NCI-H187 (cell line): ENCODE measurements around the gene RINT1.
A peak's percentile ranks its signal among the peaks of the same experiment; 100 is the strongest.
"Not testable (repeated sequence)": the region's sequence is repeated elsewhere in the genome, so short reads cannot be mapped to it uniquely, and the experiment has no call there.

Experiments used
- DNase-seq, 2 experiments: peaks; one replicate each; lab custom pipeline; 2025; lab: John Stamatoyannopoulos, UW

Gene RINT1

DNA sequence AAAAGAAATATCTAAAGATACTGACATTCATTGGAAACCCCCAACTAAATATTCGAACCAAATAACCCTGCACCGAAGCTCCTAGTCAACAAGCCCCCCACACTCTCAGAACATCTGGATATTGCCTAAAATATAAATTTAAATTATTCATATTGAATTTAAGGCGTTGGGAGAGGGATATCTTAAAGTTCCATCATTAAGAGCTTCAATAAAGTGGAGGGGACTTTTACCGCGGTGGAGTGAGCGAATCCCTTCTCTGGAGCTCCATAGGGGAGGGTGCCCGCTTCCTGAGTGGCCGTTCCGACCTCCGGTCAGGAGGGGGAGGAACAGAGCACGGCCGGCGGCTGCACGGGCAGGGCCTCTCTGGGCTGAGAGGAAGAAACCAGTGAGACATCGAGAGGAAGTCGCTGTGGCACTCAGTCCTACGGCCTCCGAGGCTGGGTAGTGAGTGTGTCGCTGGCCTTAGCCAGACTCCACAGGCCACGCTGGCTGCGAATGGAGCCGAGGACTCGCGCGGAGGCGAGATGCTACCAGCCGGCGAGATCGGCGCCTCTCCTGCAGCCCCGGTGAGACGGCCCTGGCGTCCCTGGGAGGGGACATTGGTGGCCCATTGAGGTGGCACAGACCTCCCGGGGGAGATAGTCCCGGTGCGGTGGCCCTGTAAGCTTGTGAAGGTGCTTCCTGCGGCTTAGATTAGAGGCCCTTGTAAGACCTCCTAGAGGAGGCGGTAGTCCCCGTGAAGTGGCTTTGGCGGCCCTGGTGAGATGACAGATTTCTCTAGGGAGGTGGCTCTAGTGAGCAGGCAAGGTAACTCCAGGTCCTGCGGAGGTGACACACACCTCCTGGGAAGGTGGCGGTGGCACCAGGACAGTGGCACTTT, at the start of gene RINT1:
RINT1 (plus strand) TSS at position 410 of the 880 bp plus-strand sequence; CDS start at position 525, 115 bp downstream.
- peak; percentile 76 to 88 for DNase-seq

DNA sequence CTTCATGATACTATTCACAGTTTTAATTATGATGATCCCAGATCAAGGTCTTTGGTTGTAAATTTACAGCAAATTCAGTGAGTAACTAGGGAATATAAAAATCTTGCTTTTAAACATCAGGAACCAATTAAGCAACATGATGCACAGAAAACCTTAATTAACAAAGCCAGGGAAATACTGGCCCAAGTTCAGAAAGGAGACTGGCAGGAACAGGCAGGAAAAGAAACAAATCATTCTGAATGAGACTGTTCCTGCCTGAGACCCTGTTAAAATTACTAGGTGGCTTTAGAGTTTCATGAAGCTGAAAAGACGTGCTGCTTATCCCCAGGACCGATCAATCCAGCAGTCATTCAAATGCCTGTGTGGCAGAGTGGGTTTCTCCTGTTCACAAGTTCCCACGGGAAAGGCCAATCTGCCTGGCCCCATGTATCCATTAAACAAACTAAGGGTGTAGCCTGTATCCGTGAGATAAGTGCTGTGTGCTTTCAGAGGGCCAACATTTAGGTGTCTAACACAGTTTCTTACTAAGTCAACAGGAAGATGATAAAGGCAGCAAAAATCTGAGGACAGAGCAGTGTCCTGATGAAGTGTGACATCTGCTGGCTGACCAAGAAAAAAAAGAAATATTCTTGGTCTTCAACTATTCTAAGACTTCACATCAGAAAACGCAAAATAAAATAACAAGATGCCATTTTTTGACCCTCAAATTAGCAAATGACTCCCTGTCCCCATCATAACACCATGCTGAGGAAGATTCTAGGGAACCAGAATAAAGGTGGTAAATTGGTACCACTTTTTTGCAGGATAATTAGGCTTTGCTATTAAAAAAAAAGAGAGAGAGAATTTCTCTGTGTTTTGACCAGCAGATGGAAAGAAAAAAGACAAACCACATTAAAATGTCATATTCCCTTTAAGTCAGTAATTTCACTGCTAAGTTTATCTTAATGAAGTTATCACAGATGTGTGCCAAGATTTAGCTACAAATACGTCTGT, 44.1 kb upstream of the RINT1 start:
- DNase-seq, result no peak

DNA sequence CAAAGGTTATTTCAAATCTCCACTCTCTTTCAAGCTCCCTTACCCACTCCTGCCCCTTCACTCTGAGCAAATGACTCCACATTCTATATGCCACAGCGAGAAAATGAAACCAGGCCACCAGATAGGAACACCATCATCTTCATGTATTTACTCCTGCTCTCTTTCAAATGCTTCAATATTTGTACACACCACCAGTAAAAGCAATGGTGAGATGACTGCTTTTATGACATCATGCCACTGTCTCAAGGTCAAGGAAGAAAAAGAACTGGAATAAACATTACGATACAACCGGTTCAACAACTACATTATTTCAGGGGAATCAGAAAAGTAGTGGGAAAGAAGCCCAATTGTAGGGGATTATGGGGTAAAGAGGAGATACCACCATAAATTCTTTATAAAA, 42.6 kb upstream of the RINT1 start:
- no peak for DNase-seq

DNA sequence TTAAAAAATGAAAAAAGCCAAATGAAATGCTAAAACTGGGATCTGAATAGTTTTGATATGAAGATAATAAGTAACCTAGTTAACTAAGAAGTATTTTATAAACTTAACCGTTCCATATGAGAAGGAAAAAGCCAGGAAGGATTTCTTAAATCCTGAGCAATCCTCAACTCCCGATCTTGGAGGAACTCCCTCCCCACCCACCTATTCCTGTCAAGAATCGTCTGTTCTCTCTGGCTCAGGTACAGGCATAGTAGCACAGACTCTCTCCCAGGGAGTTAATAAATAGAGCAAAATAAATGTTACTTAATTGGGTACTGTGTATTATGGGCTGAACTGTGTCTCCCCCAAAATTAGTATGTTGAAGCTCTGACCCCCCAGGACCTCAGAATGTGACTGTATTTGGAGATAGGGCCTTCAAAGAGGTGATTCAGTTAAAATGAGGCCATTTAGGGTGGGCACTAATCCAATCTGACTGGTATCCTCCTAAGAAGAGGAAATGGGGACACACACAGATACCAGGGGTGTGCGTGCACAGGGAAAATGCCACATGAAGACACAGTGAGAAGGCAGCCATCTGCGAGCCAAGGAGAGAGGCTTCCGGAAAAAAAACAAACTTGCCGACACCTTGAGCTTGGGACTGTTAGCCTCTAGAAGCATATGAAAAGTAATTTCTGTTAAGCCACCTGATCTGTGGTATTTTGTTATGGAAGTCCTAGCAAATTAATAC, 38.6 kb upstream of the RINT1 start:
- DNase-seq, result no peak

DNA sequence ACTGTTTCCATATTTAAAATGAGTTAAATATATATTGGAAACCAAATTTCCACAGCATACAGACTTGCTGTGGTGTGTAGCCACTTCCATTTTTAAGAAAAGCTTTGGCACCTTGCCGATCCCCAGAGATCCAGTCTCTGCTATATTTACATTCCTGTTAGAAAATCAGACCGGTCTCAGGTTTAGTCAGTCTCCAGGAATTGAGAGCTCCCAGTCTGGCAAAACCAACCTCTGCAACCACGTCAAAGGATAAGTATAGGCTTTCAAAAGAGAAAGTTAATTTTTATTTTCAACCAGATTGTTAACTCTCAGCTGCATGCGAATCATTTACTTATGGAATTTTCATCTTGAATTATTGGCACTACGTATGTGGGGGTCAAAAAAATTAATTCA, 38.1 kb upstream of the RINT1 start:
- no peak for DNase-seq

DNA sequence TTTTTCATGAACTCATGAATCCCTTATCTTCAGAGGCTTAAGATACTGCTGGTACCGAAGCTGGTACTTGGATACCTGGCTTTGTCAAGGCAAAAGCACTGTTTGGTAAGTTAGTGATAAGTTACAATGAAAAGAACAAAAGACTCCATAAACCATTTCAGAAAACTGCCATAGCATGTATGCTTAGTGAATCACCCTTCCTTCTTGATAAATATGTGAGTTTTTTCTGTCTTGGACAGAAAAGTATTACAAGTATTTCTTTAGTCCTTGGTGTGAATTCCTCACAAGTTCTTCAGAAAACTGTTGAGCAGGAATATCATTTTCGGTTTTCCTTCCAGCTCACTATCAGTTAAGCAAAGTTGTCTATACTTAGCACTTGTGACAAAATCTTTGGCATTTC, 35.5 kb upstream of the RINT1 start:
- no peak for DNase-seq

DNA sequence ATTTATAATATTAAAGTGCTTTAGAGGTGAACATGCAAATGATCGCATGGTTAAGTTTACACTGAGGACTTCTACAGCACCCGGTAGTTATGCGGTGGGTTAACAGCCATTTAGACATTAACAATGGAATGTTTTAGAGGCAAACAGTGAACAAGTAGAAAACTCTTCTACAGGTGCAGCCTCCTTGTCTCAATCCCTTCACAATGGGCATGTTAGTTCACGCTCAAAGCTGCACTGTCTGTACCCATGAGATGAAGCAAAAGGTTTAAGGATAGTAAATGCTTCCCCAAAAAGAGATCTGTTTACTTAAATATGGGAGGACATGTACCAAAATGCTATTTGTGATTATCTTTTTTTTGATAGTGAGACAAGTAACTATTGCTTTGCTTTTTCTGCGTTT, 35.0 kb upstream of the RINT1 start:
- DNase-seq, result no peak

DNA sequence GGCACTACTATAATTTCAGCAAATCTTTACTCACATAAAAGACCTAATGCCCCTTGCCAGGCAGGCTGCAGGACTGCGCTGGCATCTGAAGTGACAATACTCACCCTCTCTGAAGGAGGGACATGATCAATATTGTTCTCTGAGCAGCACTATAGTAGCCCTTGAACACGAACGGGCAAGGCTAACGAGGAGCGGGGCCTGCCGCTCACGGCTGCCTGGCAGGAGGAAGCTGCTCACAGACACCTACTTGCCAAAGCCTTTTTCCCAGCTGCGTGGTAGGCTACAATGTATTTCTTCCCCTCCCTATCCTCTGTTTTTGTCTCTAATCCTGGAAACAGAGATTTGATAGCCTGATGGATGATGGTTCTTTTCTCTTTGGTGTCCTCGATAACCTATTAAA, 29.8 kb upstream of the RINT1 start:
- no peak for DNase-seq

DNA sequence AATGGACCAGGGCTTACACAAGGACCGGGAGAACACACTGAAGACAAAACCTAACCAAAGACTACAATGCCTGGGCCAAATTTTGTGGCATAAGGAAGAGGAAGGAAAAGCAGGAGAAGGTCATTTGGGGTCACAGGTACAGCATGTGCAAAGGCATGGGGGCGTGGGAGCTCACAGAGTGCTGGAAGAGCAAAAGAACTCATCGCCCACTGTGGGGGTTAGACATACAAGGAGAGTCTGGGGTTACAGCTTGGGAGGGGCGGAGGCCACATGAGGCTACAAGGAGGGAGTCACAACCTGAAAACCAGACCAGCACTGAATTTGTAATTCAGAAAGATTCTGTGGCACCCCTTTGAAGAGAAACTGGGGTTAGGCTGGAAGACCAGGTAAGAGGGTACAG, 19.6 kb upstream of the RINT1 start:
- no peak for DNase-seq

DNA sequence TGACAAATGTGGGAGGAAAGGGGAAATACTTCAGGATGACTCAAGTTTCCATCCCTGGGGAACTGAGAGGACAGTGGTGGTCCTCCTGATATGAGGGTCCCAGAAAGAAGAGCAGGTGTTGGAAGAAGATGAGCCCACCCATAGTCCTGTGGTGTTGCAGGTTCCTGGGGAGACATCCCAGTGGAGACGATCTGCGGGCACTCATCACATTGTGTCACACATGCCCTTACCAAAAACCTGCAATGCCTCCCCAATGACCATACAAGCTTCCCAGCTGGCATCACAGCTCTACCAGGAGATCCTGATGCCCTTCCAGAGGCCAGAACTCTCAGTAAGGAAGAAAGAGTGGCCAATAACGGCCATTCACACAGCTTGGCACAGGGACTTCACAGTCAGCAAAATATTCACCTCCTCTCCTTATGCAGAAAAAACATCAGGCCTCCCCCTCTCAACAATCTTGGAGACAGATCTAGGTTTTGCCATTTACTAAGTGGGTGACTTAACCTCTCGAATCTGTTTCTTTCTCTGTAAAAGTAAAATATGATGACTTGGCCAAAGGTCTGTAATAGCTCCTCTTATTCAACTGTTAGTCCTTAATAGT, 19.0 kb upstream of the RINT1 start:
- no peak for DNase-seq

DNA sequence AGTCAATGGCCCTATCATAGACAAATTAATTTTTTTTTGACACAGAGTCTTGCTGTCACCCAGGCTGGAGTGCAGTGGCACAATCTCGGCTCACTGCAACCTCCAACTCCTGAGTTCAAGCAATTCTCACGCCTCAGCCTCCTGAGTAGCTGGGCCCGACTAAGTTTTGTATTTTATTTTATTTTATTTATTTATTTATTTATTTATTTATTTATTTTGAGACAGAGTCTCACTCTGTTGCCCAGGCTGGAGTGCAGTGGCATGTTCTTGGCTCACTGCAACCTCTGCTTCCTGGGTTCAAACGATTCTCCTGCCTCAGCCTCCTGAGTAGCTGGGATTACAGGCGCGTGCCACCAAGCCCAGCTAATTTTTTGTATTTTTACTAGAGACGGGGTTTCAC, 16.4 kb upstream of the RINT1 start:
- not testable (repeated sequence) for DNase-seq

DNA sequence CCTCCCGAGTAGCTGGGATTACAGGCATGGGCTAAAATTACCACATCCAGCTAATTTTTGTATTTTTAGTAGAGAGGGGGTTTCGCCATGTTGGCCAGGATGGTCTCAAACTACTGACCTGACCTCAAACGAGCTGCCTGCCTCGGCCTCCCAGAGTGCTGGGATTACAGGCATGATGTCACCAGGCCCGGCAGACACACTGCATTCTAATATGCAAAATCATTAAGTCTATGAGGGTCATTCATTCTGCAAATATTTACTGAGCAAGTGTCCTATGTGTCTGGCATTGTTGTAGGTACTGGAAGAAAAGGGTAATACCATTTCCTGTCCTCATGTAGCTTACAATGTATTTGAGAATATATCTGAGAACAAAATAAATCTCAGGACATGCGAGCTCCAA, 12.6 kb upstream of the RINT1 start:
- no peak for DNase-seq

DNA sequence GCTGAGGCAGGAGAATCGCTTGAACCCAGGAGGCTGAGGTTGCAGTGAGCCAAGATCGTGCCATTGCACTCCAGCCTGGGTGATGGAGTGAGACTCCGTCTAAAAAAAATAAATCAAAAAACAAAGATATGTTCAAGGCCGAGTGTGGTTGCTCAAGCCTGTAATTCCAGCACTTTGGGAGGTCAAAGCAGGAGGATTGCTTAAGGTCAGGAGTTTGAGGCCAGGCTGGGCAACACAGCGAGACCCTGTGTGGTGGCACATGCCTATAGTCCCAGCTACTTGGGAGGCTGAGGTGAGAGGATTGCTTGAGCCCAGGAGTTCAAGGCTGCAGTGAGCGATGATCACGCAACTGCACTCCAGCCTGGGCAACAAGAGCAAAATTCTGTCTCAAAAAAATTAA, 11.4 kb upstream of the RINT1 start:
- not testable (repeated sequence) for DNase-seq

DNA sequence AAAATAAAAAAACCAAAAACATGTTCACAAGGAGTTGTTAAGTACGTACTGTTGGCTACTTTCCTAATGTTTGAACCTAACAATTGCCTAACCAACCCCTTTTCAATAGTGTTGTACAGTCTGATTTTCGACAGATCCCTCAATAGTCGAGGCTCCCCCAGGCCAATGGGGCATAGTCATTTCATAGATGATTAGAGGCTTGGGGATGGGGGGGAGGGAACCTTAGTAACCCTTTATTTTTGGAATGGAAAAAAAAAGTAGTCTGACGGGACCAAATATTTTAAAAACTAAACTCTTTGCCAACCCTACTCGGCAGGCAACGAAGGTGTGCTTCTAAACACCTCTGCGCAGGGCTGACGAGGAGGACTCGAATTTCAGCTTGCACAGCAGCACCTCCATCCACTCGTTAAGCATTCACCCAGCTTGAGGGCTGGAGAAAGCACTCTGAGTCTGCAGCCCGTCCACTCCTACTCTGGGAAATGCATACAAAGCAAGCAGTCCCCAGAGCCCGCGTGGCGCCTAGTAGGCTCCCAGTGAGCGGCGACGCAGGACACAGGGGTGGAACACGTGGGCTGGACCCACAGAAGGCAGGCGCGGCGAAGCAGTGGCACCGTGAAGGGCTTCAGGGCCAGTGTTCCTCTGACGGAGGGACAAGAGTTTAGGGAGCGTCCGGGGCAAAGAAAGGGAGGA, 10.8 kb upstream of the RINT1 start:
- DNase-seq, result peak; percentile 84 to 90

DNA sequence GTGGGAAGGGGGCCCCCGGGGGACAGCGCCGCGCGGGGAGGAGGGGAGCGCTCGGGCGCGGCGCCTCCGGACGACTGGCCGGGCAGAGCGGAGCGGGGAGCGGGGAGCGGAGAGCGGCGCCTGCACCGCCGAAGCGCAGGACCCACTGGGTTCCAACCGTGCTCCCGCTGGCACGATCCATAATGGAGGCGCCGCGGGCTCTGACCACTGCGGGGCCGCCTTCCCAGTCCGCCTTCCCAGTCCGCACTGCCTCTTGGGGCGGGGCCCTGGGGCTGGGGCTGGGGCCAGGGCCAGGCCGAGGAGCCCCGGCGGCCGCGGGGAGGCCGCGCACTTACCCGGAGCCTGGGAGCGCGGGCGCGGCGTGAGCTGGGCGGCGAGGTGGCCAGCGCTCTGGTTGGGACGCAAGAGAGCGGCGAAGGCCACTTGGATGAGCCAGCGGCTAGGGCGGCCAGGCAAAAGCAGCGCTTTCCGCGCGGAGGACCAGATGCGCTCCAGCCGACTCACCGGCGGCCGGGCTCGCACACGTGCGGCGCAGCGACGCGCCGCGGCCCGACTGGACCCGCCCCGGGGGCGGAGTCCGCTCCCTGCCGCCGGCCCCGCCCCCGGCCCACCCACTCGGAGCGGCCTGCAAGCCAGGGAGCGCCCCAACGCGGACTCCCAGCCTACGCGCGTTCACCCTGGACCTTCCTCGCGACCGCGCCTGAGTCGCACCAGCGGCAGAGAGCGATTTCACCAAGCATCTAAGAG, 10.1 kb upstream of the RINT1 start, which contains the start of gene PUS7:
PUS7 (minus strand) TSS at position 555 of the 747 bp plus-strand sequence. CDS start 13,759 bp downstream, outside the sequence.
- peak; percentile 88 to 90 for DNase-seq

DNA sequence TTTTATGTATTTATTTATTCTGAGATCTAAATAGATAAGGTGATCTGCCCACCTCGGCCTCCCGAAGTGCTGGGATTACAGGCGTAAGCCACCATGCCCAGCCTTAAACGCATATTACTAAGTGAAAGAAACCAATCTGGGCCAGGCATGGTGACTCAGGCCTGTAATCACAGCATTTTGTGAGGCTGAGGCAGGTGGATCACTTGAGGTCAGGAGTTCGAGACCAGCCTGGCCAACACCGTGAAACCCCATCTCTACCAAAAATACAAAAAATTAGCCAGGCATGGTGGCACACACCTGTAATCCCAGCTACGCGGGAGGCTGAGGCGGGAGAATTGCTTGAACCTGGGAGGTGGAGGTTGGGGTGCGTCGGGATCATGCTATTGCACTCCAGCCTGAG, 7.6 kb upstream of the RINT1 start:
- not testable (repeated sequence) for DNase-seq

DNA sequence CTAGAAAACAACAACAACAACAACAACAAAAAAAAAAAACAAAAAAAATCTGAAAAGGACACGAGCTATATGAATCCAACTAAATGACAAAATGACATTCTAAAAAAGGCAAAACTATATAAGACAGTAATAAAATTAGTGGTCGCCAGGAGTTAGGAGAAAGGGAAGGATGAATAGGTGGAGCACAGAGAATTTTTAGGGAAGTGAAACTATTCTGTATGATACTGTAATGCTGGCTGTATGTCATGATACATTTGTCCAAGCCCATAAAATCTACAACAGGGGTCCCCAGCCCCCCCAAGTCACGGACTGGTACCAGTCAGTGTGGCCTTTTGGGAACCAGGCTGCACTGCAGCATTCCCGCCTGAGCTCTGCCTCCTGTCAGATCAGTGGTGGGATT, 7.2 kb upstream of the RINT1 start:
- no peak for DNase-seq

DNA sequence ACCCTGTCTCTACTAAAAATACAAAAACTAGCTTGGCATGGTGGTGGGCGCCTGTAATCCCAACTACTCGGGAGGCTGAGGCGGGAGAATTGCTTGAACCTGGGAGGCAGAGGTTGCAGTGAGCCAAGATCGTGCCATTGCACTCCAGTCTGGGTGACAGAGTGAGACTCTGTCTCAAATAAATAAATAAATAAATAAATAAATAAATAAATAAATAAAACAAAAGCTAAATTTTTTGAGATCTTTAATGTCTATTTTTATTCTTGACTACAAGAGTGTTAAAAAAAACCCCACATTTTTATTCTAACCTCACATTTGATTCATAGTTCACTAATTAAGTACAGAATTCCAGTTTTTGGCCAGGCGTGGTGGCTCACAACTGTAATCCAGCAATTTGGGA, 4.3 kb upstream of the RINT1 start:
- not testable (repeated sequence) for DNase-seq

DNA sequence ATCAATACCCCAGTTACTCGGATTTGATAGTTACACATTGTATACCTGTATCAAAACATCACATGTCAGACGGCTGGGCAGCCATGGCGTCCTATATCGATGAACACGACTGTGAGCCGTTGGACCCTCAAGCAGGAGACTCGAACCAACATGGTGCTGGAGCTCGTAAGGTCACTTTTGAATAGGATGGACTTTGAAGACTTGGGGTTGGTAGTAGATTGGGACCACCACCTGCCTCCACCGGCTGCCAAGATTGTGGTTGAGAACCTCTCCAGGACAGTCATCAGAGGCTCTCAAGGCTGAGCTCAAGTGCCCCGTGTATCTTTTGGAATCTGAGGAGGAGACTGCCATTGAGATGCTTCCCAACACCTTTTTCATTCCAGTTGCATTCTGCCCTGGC, 1.9 kb upstream of the RINT1 start:
- no peak for DNase-seq

DNA sequence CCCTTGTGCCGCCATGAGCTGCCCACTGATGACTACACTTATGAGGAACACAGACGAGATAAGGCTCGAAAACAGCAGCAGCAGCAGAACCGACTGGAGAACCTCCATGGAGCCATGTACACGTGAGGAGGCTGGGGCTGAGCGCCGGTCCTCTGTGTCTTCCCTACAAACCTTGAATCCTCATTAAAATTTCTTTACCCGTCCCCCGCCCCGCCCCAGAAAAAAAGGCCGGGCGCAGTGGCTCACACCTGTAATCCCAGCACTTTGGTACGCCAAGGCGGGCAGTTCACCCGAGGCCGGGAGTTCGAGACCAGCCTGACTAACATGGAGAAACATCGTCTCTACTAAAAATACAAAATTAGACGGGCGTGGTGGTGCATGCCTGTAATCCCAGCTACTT, 1.5 kb upstream of the RINT1 start:
- no peak for DNase-seq
